ENCODE measurements around the gene PRSS56.

DNA sequence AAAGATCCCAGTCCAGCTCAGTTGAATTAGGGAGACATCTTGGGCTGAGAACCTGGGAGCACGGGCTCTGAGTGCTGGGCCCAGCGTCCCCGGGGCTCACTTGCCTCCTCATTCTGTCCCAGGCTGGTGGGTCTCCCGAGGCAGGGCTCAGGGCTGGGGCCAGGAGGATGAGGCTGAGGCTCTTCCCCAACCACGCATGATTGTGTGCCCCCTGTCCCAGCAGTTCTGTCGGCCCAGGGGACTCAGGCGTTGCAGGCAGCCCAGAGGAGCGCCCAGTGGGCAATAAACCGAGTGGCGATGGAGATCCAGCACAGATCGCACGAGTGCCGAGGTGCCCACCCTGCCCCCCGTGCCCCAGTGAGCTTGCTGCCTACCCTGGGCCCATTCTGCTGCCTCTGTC lies 910 bp downstream of the PRSS56 start:
- TF ChIP-seq ETV5 (CRISPR knock-in tag; IDR thresholded peaks at IDR 0.05; ENCODE audit: borderline replicate concordance) (no peak), ZNF616 (CRISPR knock-in tag; IDR thresholded peaks at IDR 0.05; ENCODE audit: low read depth) (no peak), EZH2 (conservative IDR thresholded peaks at IDR 0.05; ENCODE audit: low read depth, low read length) (no peak), KDM4B (CRISPR knock-in tag; IDR thresholded peaks at IDR 0.05) (no peak), POLR2AphosphoS5 (IDR thresholded peaks at IDR 0.05; ENCODE audit: low read depth, low read length) (no peak), SMC3 (IDR thresholded peaks at IDR 0.05; ENCODE audit: low read length) (no peak)

Measured in HepG2 (cell line).